Fibroblast of skin of right biceps (primary cell): ENCODE measurements around the gene LNPEP.
A peak's percentile ranks its signal among the peaks of the same experiment; 100 is the strongest.

Source experiments
- DNase-seq: peaks from one replicate; pipeline ENCODE4 v3.0.0-alpha.2; 2013

LNPEP gene

GRCh38 chr5:96963267-96963666 is 27.4 kb downstream of the LNPEP start:
- peak; percentile 81 for DNase-seq

- no peak for DNase-seq
Observed at GRCh38 chr5:96966801-96967200, 30.9 kb downstream of the LNPEP start.

- DNase-seq, result no peak
Observed at GRCh38 chr5:96967400-96967799, 31.5 kb downstream of the LNPEP start.

GRCh38 chr5:96968074-96968473 is 32.2 kb downstream of the LNPEP start:
- DNase-seq, result peak; percentile 74

- no peak for DNase-seq
Observed at GRCh38 chr5:96968614-96969013, 32.7 kb downstream of the LNPEP start.

GRCh38 chr5:96969366-96969765 is 33.5 kb downstream of the LNPEP start:
- DNase-seq, result no peak

- no peak for DNase-seq
Observed at GRCh38 chr5:96972599-96973334, 36.9 kb downstream of the LNPEP start.

- DNase-seq, result no peak
Observed at GRCh38 chr5:96973532-96974401, 37.9 kb downstream of the LNPEP start.

GRCh38 chr5:96975656-96976055 is 39.8 kb downstream of the LNPEP start:
- peak; percentile 30 for DNase-seq

GRCh38 chr5:96977228-96977627 is 41.3 kb downstream of the LNPEP start:
- no peak for DNase-seq

- peak; percentile 52 for DNase-seq
Observed at GRCh38 chr5:96978812-96979449, 43.1 kb downstream of the LNPEP start.

GRCh38 chr5:96984506-96985192 is 48.8 kb downstream of the LNPEP start:
- DNase-seq, result no peak

- DNase-seq, result no peak
Observed at GRCh38 chr5:96986450-96986849, 50.6 kb downstream of the LNPEP start.

GRCh38 chr5:96990102-96990501 is 54.2 kb downstream of the LNPEP start:
- DNase-seq, result no peak

GRCh38 chr5:96991708-96992107 is 55.8 kb downstream of the LNPEP start:
- no peak for DNase-seq

GRCh38 chr5:96993760-96994159 is 57.9 kb downstream of the LNPEP start:
- DNase-seq, result no peak

- DNase-seq, result no peak
Observed at GRCh38 chr5:96994493-96994892, 58.6 kb downstream of the LNPEP start.

GRCh38 chr5:96995419-96995818 is 59.5 kb downstream of the LNPEP start:
- no peak for DNase-seq

- peak; percentile 54 for DNase-seq
Observed at GRCh38 chr5:96997265-96997859, 61.5 kb downstream of the LNPEP start.

- no peak for DNase-seq
Observed at GRCh38 chr5:96999856-97000255, 64.0 kb downstream of the LNPEP start.

GRCh38 chr5:97000391-97000790 is 64.5 kb downstream of the LNPEP start:
- peak; percentile 28 for DNase-seq

GRCh38 chr5:97002983-97003382 is 67.1 kb downstream of the LNPEP start:
- peak; percentile 18 for DNase-seq
